Smooth muscle cell of the umbilical artery (primary cell): ENCODE results near the gene KCTD16. TPM values are rescaled to one million over a fixed set of nuclear protein-coding genes. Genes with fewer than 3 reads are reported as not detected.

Source experiments
- total RNA-seq: library from RNA; depleted of rRNA; stranded (reverse); fragments of >200 nt; gene quantifications from 2 replicates; pipeline ENCODE4 v1.2.3, GENCODE V29; 2014

Gene KCTD16
- total RNA-seq, result 5.4 and 33.0 TPM in 2 replicates

GRCh38 chr5:144170276-144171024, at the start of gene KCTD16, which contains the start of gene YIPF5:
Gene KCTD16 (plus strand): TSS chr5:144170873.
Gene YIPF5 (minus strand): TSS chr5:144170659. CDS start chr5:144169955, 704 bp downstream.

Other genes starting within 250 kb of the KCTD16 start
- 285 and 418 TPM in 2 replicates for gene YIPF5, start 214 bp upstream of the KCTD16 start, total RNA-seq